Measurements from ENCODE around the gene CRACR2B.

DNA sequence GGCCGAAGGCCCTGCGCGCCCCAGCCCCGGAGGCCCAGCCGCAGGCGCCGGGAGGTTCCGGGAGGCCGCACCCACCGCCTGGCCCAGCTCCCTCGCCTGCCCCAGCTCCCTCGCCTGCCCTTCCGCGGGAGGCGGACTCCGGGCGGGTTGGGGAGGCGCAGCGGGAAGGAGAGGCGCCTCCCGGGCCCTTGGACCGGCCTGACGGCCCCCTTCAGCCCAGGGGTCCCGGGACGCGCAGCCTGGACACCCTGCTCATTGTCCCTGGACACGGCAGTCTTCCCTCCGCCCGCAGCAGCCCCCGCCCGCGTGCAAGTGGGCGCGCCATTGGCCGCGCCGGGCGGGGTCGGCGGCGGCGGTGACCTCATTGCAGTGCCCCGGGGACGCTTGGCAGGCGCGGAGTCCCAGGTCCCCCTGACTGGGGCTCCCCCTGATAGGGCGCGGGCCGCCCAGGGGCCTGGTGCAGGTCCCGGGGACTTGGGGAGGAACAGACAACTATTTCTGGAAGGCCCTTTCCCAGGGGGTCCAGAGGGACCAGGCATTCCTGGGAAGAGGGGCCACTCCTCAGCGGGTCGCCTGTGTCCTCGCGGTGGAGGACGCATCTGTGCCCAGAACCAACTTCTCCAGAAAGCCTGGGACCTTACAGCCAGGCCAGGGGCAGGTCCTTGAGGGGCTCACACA, 5.5 kb downstream of the CRACR2B start:
- TF ChIP-seq, protein P1, sequence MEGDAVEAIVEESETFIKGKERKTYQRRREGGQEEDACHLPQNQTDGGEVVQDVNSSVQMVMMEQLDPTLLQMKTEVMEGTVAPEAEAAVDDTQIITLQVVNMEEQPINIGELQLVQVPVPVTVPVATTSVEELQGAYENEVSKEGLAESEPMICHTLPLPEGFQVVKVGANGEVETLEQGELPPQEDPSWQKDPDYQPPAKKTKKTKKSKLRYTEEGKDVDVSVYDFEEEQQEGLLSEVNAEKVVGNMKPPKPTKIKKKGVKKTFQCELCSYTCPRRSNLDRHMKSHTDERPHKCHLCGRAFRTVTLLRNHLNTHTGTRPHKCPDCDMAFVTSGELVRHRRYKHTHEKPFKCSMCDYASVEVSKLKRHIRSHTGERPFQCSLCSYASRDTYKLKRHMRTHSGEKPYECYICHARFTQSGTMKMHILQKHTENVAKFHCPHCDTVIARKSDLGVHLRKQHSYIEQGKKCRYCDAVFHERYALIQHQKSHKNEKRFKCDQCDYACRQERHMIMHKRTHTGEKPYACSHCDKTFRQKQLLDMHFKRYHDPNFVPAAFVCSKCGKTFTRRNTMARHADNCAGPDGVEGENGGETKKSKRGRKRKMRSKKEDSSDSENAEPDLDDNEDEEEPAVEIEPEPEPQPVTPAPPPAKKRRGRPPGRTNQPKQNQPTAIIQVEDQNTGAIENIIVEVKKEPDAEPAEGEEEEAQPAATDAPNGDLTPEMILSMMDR (IDR thresholded peaks at IDR 0.05; ENCODE audit: insufficient read depth, low read depth, low read length) = no peak
- no peak for TF ChIP-seq EZH2 (IDR thresholded peaks at IDR 0.05; ENCODE audit: insufficient read depth, low read length)
